GM15510 (cell line): Measurements from ENCODE around the gene ASTN2.

Experiments
- POLR2A ChIP-seq: IDR thresholded peaks from 3 replicates; pipeline ENCODE4 v1.6.1; 2011; ENCODE audit warnings: borderline replicate concordance; ENCODE audit not compliant: insufficient read length; ENCODE audit errors: extremely low read depth

ASTN2 gene

DNA sequence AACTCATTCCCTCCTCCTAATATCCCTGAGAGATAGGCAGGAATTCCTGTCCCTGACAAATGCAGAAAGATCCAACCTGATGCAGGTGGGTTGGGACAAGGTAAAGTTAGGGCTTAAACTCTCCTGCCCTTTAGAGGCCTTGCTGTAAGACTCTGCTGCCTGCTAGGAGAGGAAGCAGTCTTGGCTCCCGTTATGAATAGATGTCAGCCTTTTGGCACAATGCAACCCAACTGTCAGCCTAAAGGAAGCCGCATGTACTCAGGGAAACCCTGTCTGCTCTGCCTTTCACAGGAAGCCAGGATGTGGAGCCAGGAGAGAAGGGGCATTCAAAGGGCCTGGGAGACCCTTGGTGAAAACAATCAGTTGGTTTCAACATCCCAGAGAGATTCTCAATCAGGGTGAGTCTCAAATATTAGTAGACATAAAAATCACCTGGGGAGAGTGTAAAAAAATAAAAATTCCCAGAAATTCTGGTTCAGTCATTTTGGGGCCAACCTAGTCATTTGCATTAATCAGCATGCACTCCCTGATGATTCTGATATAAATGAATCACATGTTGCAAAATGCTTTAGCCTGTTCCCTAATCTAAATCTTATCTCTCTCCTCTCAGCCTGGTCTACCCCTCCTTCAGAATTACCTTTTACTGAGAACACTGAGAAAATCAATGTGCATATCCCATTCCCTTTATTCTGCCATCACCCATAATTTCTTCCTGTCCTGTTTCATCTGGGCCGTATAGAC, 864.0 kb downstream of the ASTN2 start:
- no peak for TF ChIP-seq POLR2A

DNA sequence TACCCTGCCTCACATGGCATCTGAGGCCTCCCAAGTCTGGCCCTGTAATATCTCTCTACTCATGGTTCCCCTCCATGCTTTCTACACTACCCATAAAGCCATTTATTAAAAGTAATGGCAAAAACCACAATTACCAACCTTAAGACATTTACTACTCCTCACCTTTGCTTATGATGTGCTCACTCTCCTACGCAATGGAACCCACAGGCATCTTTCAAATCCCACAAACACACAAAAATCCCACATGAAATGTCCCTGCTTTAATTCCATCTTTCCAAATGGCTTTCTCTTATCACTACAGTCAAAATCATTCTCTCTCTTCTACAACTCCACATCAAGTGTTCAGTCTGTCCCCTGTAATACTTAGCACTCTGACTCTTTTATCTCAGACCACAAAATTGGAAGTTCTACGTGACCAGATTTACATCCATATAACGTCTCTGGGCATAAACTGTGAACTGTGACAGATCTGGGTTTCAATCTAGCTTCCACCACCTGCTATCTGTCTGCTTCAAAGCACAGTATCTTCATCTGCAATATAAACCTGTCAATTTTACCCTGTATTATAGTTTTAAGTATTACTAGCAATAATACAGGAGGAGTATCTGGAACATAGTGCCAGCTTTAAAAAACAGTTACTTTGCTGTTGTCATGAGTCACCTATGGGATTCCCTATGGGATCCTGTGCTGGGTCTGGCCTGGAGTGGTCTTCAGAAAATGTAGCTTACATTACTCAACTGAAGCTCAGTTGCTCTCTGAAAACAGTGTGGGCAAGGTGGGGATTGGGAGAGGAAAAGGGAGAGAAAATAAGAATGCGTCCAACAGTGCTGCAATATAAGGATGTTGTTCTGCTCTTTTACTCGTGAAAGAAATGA, 864.8 kb downstream of the ASTN2 start:
- no peak for TF ChIP-seq POLR2A

DNA sequence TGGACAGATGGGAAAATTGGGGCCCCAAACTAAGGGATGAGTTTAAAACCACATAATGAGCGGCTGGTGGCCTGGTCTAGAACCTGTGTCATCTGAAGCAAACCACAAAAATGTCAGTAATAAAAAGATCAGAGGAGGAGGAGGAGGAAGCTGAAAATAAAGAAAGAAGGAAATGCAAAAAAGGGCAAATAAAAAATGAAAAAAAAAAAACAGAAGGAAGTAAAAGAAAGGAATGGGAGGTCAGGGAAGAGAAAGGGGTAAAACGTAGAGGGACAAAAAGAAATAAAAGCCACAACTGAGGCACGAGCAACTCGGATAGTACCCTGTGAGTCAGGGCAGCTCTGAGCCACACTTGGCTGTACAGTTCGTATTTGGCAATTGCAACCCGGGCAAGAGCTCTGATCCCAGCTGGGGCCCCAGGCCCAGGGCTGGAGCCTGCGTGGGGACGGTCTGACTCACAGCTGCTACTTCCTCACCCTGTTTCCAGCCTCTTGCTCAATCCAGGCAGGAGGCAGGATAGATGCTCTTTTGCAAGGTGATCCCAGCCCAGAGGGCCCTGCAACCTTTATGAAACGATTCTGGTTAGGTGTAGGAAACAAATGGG, 865.7 kb downstream of the ASTN2 start:
- TF ChIP-seq POLR2A, result no peak

DNA sequence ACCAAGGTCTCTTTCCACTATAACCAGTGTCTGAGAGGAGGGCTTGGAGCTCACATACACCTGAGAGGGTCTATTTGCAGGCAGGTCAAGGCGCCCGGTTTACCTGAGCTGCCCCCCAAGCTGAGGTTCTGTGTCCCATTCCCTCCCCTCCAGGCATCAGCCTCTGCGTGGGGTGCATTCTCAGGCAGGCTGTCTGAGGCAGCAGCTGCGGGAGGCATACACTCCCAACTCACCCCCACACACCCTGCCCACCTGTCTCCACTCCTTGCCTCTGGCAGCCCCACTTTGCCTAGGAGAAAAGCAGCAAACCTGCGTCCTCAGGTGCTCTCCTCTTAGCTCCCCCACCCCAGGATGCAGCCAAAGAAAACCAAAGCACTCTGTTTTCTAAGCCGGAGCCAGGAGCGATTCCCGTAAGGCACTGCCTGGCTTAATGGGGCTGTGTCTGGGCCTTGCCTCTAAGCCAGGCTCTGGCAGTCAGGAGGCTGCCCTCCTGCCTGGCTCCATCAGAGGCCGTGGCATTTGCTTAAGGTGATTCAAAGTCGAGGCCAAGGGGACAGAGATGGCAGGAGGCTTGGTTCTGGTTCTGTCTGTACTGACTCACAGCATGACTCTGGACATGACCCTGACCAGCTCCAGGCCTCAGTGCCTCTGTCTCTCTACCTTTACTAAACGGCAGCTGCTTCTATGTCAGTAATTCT, 867.0 kb downstream of the ASTN2 start:
- no peak for TF ChIP-seq POLR2A

DNA sequence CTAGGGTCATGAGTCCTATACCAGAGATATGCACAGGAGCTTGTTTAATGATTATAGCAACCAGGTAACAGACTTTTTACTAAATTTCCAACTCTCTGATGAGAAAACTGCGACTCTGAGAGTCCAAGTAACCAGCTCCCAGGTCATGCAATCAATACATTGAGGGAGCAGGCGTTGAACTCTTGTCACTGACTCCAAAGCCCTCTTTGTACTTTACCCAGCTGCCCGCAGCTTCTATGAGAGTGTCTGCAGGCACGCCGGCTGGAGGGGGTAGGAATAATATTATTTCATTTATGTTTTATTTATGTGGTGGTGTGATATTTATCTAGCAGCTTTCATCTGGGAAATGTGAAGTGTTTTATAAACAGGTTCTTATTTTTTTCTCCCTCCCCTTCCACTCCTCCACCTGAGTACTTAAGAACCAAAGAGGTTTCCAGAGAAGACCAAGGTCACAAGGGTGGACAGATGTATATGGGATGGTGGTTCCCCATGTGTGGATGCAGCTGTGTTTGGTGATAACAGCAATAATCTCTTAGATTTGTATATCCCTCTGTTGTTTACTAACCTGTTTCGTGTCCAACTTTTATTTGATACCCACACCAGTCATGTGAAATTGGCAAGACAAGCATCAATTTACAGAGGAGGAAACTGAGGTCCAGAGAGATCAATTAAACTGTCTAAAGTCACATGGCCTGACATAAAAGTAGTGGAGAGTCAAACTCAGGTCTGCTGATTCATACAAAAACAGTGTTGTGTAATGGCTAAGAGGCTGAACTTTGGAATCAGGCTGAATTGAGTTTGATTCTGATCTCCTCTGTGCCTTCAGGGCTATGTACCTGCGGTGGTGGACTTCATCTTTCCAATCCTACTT, 867.9 kb downstream of the ASTN2 start:
- TF ChIP-seq POLR2A, result no peak

DNA sequence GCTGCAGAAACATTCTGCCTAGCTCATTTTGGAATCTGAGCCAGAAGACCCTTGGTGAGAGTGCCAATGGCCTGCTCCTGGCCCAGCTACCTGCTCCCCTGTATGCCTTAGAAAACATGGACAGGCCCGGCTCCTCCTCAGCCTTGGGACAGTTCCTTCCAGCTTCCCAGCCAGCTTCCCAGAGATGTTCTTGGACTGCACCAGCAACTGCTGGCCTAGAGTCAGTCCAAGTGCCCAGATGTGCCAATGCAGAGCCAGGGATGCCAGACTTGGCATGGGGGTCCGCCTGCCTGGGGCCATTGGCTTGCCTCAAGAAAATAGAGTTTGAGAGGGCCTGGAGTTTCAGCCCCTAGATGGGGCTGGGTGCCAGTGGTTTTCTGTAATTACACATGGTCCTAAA, 870.0 kb downstream of the ASTN2 start:
- no peak for TF ChIP-seq POLR2A

DNA sequence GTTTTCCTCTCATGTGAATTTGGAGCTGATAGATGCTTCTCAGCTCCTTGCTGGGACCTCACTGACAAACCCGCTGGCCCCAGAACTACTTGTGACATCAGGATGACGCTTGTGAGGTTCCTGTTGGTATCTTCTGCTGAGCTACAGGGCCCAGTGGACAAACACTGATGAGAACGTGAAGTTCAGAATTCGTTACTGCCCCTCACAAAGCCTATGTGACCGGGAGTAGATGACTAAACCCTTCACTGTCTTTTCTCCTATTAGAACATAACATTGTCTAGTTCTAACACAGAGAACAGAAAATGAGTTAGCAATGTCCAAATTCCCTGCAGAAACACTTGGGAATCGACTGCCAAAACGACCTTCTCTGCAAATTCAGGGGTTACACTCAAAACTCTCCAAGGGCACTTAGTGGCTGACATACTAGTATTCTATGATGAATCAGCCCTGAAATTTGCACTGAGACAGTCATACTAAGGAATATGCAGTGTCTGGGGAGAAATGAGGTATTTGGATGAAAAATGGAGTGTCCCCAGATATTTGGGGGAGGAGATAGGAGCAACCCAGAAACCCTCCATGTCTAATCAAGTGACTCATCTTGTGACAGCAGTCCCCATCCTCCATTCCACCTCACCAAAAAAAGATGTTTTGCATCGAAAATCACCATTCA, 871.0 kb downstream of the ASTN2 start:
- TF ChIP-seq POLR2A, result no peak

DNA sequence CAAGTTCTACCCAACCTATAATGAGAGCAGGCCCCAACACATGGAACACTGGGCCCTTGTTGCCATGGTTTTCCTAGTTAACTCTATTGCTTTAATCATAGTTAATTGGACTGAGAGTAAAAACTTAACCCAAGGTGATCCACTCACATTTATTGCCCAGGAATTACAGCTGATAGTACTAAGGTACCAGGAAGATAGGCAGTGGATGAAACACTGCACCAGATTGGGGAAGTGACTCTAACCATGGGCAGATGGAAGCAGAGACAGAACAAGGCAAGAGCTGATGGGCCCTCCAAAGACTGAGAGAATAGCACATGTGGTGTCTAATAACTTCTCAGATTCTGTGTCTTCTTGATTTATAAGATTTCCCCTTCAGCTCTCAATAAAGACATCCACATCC, 873.5 kb downstream of the ASTN2 start:
- no peak for TF ChIP-seq POLR2A

DNA sequence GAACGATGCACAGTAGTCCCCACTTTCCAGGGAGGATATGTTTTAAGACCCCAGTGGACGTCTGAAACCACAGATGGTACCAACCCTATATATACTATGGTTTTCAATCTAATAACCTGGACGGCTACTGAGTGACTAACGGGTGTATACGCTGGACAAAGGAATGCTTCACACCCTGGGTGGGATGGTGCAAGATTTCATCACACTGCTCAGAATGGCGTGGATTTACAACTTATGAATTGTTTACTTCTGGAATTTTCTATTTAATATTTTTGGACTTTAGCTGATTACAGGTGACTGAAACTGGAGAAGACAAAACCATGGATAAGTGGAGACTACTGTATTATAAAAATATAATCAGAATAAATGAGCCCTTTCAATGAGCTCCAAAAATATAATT, 875.3 kb downstream of the ASTN2 start:
- TF ChIP-seq POLR2A, result no peak

DNA sequence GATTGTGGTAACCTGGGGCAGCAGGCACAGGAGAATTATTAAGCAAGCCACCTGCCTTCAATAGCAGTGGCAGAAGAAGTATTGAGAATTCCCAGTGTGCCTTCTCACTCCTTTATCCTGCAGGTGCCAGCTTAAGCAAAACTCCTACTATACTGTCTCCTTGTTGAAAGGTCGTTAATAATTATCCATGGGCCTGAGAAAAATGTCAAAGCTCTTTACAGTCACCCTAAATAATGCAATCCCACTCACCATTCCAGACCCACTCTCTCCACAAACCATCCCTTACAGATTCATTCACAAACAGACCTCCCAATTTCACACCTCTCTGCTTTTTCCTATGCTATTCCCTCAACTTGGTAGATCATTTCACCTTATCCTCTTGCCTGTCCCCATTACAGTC, 889.2 kb downstream of the ASTN2 start:
- TF ChIP-seq POLR2A, result no peak

DNA sequence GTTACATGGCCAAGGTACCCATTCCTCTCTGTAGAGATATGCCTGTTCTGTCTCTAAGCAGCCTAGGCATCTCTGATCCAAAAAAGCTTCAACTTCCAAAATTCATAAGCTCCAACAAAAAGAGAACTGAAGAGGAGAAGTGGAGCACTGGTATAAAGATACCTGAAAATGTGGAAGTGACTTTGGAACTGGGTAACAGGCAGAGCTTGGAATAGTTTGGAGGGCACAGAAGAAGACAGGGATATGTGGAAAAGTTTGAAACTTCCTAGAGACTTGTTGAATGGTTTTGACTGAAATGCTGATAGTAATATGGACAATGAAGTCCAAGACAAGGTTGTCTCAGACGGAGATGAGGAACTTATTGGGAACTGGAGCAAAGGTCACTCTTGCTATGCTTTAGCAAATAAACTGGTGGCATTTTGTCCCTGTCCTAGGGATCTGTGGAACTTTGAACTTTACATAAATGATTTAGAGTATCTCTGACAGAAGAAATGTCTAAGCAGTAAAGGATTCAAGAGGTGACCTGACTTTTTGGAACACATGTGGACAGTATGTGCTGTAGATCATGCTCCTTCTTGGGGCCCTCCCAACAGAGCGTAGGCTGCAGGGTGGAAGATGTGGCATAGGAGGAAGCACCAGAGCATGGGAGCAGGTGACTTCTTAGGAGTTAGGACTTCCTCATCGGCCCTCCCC, 889.9 kb downstream of the ASTN2 start:
- TF ChIP-seq POLR2A, result no peak

DNA sequence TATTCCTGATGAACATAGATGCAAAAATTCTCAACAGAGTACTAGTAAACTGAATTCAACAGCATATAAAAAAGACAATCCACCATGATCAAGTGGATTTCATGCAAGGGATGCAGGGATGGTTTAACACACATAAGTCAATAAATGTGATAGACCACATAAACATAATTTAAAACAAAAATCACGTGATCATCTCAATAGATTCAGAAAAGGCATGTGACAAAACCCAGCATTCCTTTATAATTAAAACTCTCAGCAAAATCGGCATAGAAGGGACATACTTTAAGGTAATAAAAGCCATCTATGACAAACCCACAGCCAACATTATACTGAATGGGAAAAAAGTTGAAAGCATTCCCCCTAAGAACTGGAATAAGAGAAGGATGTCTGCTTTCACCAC, 894.6 kb downstream of the ASTN2 start:
- TF ChIP-seq POLR2A, result no peak

DNA sequence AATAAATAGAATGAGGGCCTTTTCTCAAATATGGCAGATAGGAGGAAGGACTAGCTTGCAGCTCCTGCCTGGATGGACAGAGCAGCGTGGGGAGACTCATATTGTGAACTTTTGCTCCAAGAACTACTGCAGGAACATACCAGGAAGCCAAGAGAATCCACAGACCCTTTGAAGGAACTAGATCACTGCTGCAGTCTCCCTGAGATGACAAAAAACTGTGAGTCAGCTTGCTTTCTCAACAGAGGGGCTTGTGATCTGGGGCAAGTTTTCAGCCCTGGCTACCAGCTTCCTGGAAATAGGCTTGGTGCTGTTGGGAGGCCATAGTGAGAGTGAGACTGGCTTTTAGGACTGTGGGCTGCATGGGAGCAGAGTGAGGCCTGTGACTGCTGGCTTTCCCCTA, 898.4 kb downstream of the ASTN2 start:
- no peak for TF ChIP-seq POLR2A
